Esophagus (tissue), 2 donors: Measurements from ENCODE around the gene ANKMY1. TPM values are rescaled to one million over a fixed set of nuclear protein-coding genes. Genes with fewer than 3 reads are reported as not detected.

ENCODE experiments used
- H3K27ac ChIP-seq, 2 donors: one replicate each; pipeline ENCODE4 v1.5.1; 2013; ENCODE audit warnings: low read depth in 2 of 2, mild to moderate bottlenecking in 2 of 2, inconsistent platforms in 1 of 2, low read length in 1 of 2, moderate library complexity in 1 of 2
- H3K27me3 ChIP-seq, 2 donors: one replicate each; pipeline ENCODE4 v1.6.1; 2013; ENCODE audit warnings: low read length in 2 of 2, control low read depth in 1 of 2, mild to moderate bottlenecking in 1 of 2; ENCODE audit not compliant: insufficient read depth in 2 of 2, control insufficient read depth in 1 of 2
- H3K36me3 ChIP-seq, 2 donors: one replicate each; pipeline ENCODE4 v1.6.1; 2013; ENCODE audit warnings: low read length in 1 of 2; ENCODE audit not compliant: control insufficient read depth in 2 of 2, insufficient read depth in 2 of 2
- H3K4me1 ChIP-seq, 2 donors: one replicate each; pipeline ENCODE4 v1.6.1; 2013; ENCODE audit warnings: low read length in 1 of 2; ENCODE audit not compliant: control insufficient read depth in 2 of 2, insufficient read depth in 2 of 2
- H3K4me3 ChIP-seq, 2 donors: one replicate each; pipeline ENCODE4 v1.5.1; 2013; ENCODE audit warnings: low read length in 2 of 2, mild to moderate bottlenecking in 2 of 2, low read depth in 1 of 2, moderate library complexity in 1 of 2
- H3K9me3 ChIP-seq, 2 donors: one replicate each; pipeline ENCODE4 v1.6.1; 2013; ENCODE audit warnings: mild to moderate bottlenecking in 2 of 2, low read depth in 1 of 2, low read length in 1 of 2, moderate library complexity in 1 of 2; ENCODE audit not compliant: control insufficient read depth in 2 of 2, insufficient read depth in 1 of 2
- WGBS, 2 donors: extraction: QIAGEN DNeasy Blood & Tissue Kit; methylation state at CpG; one replicate each; pipeline ENCODE4 v1.1.7; 2013; 5-methylcytosine and 5-hydroxymethylcytosine counted together
- polyA plus RNA-seq, 2 donors: library from polyadenylated mRNA; stranded (reverse); fragments of 200-250 nt; gene quantifications; one replicate each; pipeline ENCODE4 v1.2.3, GENCODE V29; 2013
- donor health status: healthy with polysubstance abuse.
- donor health status: Bipolar disorder and iron deficiency.

Gene ANKMY1
- polyA plus RNA-seq, 2 donors: 4.8 to 16.2 TPM

- WGBS, 2 donors: 74 to 85% methylated on average over 22 of the region's 22 CpGs
- H3K27ac ChIP-seq: no peak overlapping the region
- no peak overlapping the region for H3K4me3 ChIP-seq
- H3K9me3 ChIP-seq: no peaks in the 10 kb centered on the region
- peaks cover 0 to 59% of the 10 kb centered on the region in 2 donors for H3K36me3 ChIP-seq
- no peaks in the 10 kb centered on the region for H3K27me3 ChIP-seq
- peaks cover 0 to 13% of the 10 kb centered on the region in 2 donors for H3K4me1 ChIP-seq
Measured at GRCh38 chr2:240463274-240463865, 94.4 kb downstream of the ANKMY1 start.

- Histone ChIP-seq H3K27ac (no peak overlapping the region), H3K36me3 (peaks cover 0 to 59% of the 10 kb centered on the region in 2 donors), H3K4me1 (peaks cover 0 to 18% of the 10 kb centered on the region in 2 donors), H3K9me3 (no peaks in the 10 kb centered on the region), H3K27me3 (no peaks in the 10 kb centered on the region), H3K4me3 (no peak overlapping the region)
- WGBS, 2 donors: 78 to 87% methylated on average over 16 of the region's 16 CpGs
Measured at GRCh38 chr2:240462707-240463273, 95.0 kb downstream of the ANKMY1 start.

- Histone ChIP-seq H3K4me3 (no peak overlapping the region), H3K27ac (no peak overlapping the region), H3K4me1 (peaks cover 0 to 22% of the 10 kb centered on the region in 2 donors), H3K27me3 (no peaks in the 10 kb centered on the region), H3K36me3 (peaks cover 0 to 58% of the 10 kb centered on the region in 2 donors), H3K9me3 (no peaks in the 10 kb centered on the region)
- WGBS, 2 donors: 87 to 88% methylated on average over 41 of the region's 41 CpGs
Measured at GRCh38 chr2:240462073-240462706, 95.6 kb downstream of the ANKMY1 start.

DNA sequence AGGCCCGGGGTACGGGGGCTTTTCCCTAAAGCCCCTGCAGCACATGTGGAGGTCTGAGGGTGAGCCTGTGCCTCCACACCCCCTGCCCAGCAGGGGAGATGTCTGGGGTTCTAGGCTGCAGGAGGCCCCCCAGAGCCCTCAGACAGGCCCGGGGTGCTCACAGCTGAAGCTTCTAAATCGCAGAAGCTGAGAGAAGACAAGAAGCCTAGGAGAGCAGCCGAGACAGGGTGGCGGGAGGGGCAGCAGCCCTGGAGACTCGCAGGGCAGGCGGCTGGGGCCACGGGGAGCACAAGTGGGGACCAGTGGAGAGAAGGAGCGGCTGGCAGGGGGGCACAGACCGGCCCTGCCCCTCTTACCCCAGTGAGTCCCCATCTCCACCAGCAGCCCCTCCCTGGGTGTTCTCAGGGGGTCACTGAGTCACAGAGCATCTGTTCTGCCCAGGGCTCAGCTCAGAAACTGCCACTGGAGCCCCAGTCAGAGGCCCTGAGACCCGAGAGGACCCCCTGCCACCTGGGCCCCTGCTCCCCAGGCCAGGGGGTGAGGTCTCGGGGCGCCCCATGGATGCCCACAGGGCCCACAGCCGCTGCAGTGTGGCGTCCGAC, 96.2 kb downstream of the ANKMY1 start:
- Histone ChIP-seq H3K4me1 (peaks cover 0 to 27% of the 10 kb centered on the region in 2 donors), H3K27me3 (no peaks in the 10 kb centered on the region), H3K36me3 (peaks cover 0 to 52% of the 10 kb centered on the region in 2 donors), H3K4me3 (no peak overlapping the region), H3K9me3 (no peaks in the 10 kb centered on the region), H3K27ac (no peak overlapping the region)
- WGBS, 2 donors: 86 to 88% methylated on average over 17 of the region's 17 CpGs

DNA sequence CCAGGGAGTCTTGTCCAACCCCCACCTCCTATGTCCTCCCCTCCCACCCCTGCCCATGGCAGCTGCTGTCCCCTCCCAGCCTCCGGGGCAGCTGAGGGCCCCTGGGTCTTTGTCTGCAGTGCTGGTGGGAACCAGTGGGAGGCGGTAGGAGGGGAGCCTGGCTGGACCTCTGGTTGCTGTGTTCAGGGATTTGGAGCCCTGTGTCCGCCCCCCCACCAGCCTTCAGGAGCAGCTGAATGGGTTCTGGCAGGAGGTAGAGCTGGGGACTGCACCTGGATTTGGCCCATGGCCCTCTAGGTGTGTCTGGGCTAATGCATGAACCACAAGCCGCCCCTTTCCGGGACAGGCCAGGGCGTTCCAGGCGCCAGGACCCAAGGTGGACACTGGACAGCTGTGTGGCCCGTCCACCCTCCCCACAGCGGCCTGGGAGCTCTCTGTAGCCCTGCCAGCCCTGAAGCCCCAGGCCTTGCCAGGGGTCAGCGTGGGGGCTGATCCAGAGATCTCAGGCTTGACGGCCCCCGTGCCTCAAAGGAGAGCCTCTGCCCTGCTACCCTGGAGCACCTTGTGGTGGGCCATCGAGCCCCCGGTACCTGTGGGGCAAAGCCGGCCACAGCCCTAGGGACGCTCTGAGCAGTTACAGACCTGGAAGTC, 96.9 kb downstream of the ANKMY1 start:
- WGBS, 2 donors: 83 to 84% methylated on average over 16 of the region's 16 CpGs
- Histone ChIP-seq H3K9me3 (no peaks in the 10 kb centered on the region), H3K4me1 (peaks cover 2 to 33% of the 10 kb centered on the region in 2 donors), H3K27ac (no peak overlapping the region), H3K4me3 (no peak overlapping the region), H3K27me3 (no peaks in the 10 kb centered on the region), H3K36me3 (peaks cover 0 to 45% of the 10 kb centered on the region in 2 donors)

DNA sequence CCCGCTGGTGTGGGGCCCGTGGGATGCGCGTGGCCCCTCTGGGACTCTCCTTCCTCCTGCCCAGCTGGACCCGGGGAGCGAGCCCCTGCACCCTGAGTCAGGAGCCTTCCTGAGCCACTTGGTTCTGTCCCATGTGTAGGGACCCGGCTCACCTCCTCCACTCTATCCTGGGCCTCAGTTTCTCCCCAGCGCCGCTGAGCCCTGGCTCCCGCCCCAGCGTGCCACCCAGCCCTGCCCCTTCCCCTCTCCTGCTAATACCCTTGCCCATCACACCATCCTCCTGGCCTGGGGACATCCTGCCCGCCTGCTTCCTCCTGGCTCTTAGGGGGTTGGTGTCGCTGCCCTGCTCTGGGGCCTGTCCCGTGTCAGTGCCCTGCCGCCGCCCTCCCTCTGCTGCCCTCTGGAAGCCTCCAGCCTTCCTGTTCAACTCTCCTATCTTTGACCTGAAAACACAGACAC, 97.5 kb downstream of the ANKMY1 start:
- 89 to 90% methylated on average over 15 to 16 of the region's 16 CpGs for WGBS, 2 donors
- Histone ChIP-seq H3K4me1 (peaks cover 7 to 35% of the 10 kb centered on the region in 2 donors), H3K27ac (no peak overlapping the region), H3K4me3 (no peak overlapping the region), H3K9me3 (no peaks in the 10 kb centered on the region), H3K27me3 (no peaks in the 10 kb centered on the region), H3K36me3 (peaks cover 0 to 39% of the 10 kb centered on the region in 2 donors)

- H3K36me3 ChIP-seq: peaks cover 0 to 33% of the 10 kb centered on the region in 2 donors
- no peaks in the 10 kb centered on the region for H3K9me3 ChIP-seq
- WGBS, 2 donors: 58 to 68% methylated on average over 23 of the region's 23 CpGs
- peaks cover 7 to 41% of the 10 kb centered on the region in 2 donors for H3K4me1 ChIP-seq
- H3K27me3 ChIP-seq: no peaks in the 10 kb centered on the region
- no peak overlapping the region for H3K27ac ChIP-seq
- no peak overlapping the region for H3K4me3 ChIP-seq
Measured at GRCh38 chr2:240459401-240460252, 98.2 kb downstream of the ANKMY1 start.

DNA sequence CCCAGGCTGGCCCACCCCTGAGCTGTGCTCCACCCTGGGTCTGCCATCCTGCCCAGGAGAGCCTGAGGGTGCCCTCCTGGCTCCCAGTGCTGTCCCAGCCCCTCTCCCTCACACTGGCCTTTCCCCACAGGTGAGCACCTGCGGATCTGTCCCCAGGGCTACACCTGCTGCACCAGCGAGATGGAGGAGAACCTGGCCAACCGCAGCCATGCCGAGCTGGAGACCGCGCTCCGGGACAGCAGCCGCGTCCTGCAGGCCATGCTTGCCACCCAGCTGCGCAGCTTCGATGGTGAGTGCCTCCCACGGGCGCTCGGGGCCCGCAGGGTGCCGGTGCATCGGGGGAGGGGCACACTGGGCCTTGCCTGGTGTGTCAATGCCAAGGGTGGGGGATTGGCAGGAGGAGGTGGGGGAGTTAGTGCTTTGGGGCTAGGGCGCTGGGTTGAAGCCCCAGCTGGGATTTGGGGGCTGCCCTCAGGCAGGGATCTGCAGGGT, 98.8 kb downstream of the ANKMY1 start:
- H3K27ac ChIP-seq: no peak overlapping the region
- peaks cover 11 to 45% of the 10 kb centered on the region in 2 donors for H3K4me1 ChIP-seq
- no peak overlapping the region for H3K4me3 ChIP-seq
- 78 to 87% methylated on average over 16 to 18 of the region's 18 CpGs for WGBS, 2 donors
- no peaks in the 10 kb centered on the region for H3K9me3 ChIP-seq
- peaks cover 0 to 26% of the 10 kb centered on the region in 2 donors for H3K36me3 ChIP-seq
- no peaks in the 10 kb centered on the region for H3K27me3 ChIP-seq
